Progenitor cell of endocrine pancreas (in vitro differentiated cells): ENCODE data around the gene TADA3. TPM values are rescaled to one million over a fixed set of nuclear protein-coding genes. Genes with fewer than 3 reads are reported as not detected.

Experiments used
- DNase-seq: peaks from one replicate; pipeline ENCODE4 v3.0.0; 2021; ENCODE audit warnings: low spot score; ENCODE audit not compliant: unreplicated experiment
- H3K27ac Mint-ChIP-seq: 2 replicates; pipeline ENCODE4 v1.8.0; 2021; ENCODE audit warnings: mild to moderate bottlenecking, moderate library complexity, mixed read lengths
- H3K27me3 Mint-ChIP-seq: 2 replicates; pipeline ENCODE4 v1.8.0; 2021; ENCODE audit warnings: mixed read lengths
- H3K36me3 Mint-ChIP-seq: 2 replicates; pipeline ENCODE4 v1.8.0; 2022; ENCODE audit warnings: mixed read lengths; ENCODE audit not compliant: insufficient read depth
- H3K4me1 Mint-ChIP-seq: 2 replicates; pipeline ENCODE4 v1.8.0; 2021; ENCODE audit warnings: low read depth, mixed read lengths
- H3K4me3 Mint-ChIP-seq: 2 replicates; pipeline ENCODE4 v1.8.0; 2021; ENCODE audit warnings: low read depth, mild to moderate bottlenecking, moderate library complexity, mixed read lengths
- H3K9me3 Mint-ChIP-seq: 2 replicates; pipeline ENCODE4 v1.8.0; 2021; ENCODE audit warnings: low read depth, mixed read lengths
- total RNA-seq: library from RNA; stranded (reverse); gene quantifications from 2 replicates; pipeline ENCODE4 v1.2.1, GENCODE V29; 2021
- TF ChIP-seq, protein P1 (sequence below): fragments of 200-600 bp; sonication (generic); IDR thresholded peaks from one replicate; pipeline ENCODE4 v1.5.0; 2021; ENCODE audit warnings: antibody characterized with exemption, mild to moderate bottlenecking; ENCODE audit not compliant: unreplicated experiment

Gene TADA3
- total RNA-seq, 1 donor from 2014 or later = 70.8 TPM

GRCh38 chr3:9784965-9785364 is 7.3 kb downstream of the TADA3 start:
- no peak for DNase-seq
- TF ChIP-seq, protein P1, sequence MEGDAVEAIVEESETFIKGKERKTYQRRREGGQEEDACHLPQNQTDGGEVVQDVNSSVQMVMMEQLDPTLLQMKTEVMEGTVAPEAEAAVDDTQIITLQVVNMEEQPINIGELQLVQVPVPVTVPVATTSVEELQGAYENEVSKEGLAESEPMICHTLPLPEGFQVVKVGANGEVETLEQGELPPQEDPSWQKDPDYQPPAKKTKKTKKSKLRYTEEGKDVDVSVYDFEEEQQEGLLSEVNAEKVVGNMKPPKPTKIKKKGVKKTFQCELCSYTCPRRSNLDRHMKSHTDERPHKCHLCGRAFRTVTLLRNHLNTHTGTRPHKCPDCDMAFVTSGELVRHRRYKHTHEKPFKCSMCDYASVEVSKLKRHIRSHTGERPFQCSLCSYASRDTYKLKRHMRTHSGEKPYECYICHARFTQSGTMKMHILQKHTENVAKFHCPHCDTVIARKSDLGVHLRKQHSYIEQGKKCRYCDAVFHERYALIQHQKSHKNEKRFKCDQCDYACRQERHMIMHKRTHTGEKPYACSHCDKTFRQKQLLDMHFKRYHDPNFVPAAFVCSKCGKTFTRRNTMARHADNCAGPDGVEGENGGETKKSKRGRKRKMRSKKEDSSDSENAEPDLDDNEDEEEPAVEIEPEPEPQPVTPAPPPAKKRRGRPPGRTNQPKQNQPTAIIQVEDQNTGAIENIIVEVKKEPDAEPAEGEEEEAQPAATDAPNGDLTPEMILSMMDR = no peak
- H3K4me3 Mint-ChIP-seq = no peak overlapping the region
- H3K36me3 Mint-ChIP-seq = peaks cover 31% of the 10 kb centered on the region
- H3K4me1 Mint-ChIP-seq = no peaks in the 10 kb centered on the region
- H3K27ac Mint-ChIP-seq = no peak overlapping the region
- H3K9me3 Mint-ChIP-seq = no peaks in the 10 kb centered on the region
- no peaks in the 10 kb centered on the region for H3K27me3 Mint-ChIP-seq

GRCh38 chr3:9783954-9784353 is 8.3 kb downstream of the TADA3 start:
- no peaks in the 10 kb centered on the region for H3K9me3 Mint-ChIP-seq
- TF ChIP-seq, protein P1 = no peak
- no peaks in the 10 kb centered on the region for H3K4me1 Mint-ChIP-seq
- H3K27ac Mint-ChIP-seq = no peak overlapping the region
- DNase-seq = no peak
- no peaks in the 10 kb centered on the region for H3K27me3 Mint-ChIP-seq
- H3K4me3 Mint-ChIP-seq = no peak overlapping the region
- peaks cover 26% of the 10 kb centered on the region for H3K36me3 Mint-ChIP-seq

DNA sequence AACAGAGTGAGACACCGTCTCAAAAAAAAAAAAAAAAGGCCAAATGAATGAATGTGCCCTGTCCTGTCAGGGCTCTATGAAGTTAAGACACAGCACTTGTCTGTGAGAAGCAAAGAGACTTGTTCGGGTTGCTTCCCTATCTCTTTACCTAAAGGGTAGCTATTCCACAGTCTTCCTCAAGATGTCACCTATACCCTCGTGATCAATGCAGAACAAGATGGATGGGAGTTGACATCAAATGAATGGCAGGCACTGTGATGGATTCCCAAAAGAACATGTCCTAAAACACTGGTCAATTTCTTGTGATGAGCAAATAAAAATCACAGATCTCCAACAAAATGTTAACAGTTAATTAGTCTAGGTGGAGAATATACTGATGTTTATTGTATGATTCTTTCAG is 9.5 kb downstream of the TADA3 start:
- Mint-ChIP-seq H3K27me3 (no peaks in the 10 kb centered on the region), H3K4me3 (no peak overlapping the region), H3K36me3 (peaks cover 23% of the 10 kb centered on the region), H3K4me1 (no peaks in the 10 kb centered on the region), H3K9me3 (no peaks in the 10 kb centered on the region), H3K27ac (no peak overlapping the region)
- TF ChIP-seq, protein P1 = no peak
- no peak for DNase-seq

DNA sequence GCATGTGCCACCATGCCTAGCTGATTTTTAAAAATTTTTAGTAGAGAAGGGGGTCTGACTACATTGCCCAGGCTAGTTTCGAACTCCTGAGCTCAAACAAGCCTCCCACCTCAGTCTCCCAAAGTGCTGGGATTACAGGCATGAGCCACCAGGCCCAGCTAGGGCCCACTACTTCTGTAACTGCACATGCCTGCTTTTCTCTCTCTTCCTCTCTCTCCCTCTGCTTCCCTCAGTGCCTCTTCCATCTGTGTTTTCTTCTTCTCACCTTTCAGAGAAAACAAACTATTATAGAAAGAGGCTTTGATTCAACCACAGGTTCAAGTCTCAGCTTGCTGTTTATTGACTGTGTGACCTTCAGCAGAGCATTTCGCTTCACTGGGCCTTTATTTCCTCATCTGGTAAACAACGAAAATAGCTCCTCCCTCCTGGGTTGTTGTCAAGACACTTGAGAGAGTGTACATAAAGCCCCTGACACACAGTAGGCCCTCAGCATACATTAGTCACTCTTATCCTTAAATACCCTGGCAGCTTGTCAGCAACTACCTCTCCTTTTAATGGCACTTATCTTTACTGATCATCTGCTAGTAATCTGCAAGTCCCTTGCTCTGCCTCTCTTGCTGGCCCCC is 10.2 kb downstream of the TADA3 start:
- Mint-ChIP-seq H3K4me3 (no peak overlapping the region), H3K9me3 (no peaks in the 10 kb centered on the region), H3K27ac (no peak overlapping the region), H3K36me3 (peaks cover 17% of the 10 kb centered on the region), H3K4me1 (no peaks in the 10 kb centered on the region), H3K27me3 (no peaks in the 10 kb centered on the region)
- TF ChIP-seq, protein P1 = no peak
- DNase-seq = no peak

DNA sequence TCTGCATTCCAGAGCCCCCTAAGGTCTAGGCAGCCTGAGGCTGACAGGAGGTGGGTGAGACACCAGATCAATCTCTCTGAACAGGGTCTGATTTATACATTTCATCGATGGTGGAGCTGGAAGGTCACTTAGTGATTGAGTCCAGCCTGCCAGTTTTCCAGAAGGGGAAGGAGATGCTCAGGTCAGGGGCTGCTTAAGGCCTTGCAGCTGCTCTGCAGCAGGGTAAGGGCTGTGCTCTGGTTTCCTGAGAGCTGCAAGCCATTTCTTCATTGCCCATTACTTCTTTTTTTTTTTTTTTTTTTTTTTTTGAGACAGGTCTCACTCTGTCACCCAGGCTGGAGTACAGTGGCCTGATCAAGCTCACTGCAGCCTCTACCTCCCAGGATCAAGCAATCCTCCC is 10.7 kb downstream of the TADA3 start:
- Mint-ChIP-seq H3K27ac (no peak overlapping the region), H3K27me3 (no peaks in the 10 kb centered on the region), H3K36me3 (peaks cover 13% of the 10 kb centered on the region), H3K4me3 (no peak overlapping the region), H3K9me3 (no peaks in the 10 kb centered on the region), H3K4me1 (no peaks in the 10 kb centered on the region)
- DNase-seq = no peak
- TF ChIP-seq, protein P1 = no peak
